HG03159 (cell line): ENCODE results near the gene DDAH2.
A peak's percentile ranks its signal among the peaks of the same experiment; 100 is the strongest.

ENCODE experiments used
- ATAC-seq: cut with Tn5 transposase; IDR thresholded peaks from one replicate; pipeline ENCODE4 v1.9.1; 2021; ENCODE audit warnings: mild to moderate bottlenecking, moderate library complexity; ENCODE audit not compliant: unreplicated experiment

The DDAH2 gene

DNA sequence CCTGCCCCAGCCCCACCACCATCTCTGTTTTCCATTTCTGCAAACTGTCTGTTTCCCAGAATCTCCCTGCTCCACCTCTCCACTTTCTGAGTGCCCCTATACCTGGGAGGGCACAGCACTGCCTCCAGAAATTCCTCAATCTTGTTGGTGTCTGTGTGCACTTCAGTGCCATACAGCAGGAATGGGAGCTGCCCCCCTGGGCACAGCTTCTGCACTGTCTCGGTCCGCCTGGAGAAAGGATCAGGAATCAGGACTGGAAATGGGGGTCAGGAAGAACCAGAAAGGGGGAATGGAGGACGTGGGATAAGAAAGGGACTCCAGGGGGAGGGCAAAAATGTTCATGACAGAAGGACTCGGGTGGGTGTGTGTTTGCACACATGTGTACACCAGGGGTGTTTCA, 4.6 kb upstream of the DDAH2 start:
- ATAC-seq = no peak

DNA sequence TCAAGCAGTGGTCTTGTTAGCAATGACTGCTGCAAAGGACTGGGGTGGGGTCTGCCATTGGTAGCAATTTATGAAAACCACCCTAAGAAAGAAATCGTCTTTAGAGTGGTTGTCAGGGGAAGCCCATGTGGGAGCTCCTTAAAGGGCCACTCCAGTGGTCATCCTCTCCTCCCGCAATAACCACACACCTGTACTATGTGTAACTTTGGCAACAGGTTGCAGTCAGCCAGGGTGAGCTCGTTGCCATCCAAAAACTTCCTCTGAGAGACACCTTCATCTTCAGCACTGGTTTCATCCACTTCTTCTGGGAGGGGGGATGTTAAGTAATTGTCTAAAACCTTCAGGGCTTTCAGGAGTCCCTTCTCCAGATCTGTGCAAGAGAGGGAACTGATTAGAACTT, 2.9 kb upstream of the DDAH2 start:
- ATAC-seq = no peak

DNA sequence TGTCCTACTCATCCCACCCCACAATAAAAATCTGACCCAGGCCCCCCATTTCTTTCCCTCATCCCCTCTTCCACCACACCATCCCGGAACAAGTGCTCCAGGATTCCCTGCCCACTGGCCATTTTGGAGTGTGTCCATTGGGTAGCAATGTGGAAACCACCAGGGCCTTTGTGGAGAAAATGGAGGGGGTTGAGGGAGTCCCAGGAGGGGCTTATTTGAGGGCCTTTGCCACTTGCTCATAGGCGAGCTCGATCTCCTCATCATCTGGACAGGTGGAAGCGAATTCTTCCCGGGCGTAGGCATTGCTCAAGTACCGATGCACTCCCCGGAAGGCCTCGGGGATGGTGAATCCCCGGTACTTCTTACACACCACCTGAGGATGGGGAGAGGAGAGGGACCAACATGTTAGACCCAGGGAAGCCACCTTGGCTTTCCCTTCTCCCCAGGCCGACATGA, 1.6 kb upstream of the DDAH2 start:
- no peak for ATAC-seq

DNA sequence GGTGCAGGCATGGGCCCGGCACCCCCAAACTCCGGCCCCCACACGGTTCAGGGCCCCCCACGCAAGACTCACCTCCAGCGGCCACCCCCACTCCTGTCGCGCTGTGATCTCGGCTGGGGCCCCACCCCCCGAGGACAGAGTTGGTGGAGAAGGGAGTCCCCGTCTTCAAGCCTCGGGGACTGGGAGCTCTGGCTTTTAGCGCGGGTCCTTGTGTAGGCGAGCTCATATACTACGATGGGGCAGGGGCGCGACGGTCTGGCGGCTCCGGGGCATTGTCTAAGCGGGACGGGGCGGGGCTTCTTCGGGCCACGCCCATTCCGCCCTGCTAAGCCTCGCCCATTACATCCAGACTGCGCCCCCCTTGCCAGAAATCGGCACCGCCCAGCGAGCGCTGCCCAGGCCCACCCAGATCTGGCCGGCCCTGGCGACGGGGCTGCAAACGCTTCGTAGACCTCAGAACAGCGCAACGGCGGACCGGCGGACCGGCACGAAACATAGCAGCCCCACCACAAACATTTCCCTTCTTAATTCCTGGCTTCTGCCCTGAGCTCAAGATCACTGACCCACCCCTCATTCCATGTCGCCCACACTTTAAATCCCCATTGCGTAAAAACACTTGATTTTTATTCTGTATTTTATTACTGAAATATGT, 1.0 kb upstream of the DDAH2 start:
- peak; percentile 30 for ATAC-seq

DNA sequence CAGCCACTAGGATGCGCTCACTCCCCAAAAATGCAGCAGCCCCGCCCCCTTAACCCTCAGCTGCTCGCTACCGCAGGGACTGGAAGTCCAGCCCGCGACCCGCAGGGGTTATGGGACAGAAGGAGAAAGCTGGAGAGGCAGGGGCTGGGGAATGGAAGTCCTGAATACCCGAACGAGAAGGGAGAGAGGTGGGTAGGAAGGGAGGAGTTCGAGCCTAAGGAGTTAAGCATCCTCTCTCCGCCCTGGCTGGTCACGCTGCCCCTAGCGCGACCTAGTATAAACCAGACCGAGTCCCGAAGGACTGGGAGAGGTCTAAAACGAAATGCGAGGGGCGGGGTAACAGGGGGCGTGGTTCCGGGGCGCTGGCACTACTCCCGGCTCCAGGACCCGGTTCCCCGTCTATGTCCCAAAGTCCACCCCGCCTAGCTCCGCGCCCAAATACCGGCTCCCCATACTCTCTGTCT, 448 bp upstream of the DDAH2 start:
- peak; percentile 41 for ATAC-seq

DNA sequence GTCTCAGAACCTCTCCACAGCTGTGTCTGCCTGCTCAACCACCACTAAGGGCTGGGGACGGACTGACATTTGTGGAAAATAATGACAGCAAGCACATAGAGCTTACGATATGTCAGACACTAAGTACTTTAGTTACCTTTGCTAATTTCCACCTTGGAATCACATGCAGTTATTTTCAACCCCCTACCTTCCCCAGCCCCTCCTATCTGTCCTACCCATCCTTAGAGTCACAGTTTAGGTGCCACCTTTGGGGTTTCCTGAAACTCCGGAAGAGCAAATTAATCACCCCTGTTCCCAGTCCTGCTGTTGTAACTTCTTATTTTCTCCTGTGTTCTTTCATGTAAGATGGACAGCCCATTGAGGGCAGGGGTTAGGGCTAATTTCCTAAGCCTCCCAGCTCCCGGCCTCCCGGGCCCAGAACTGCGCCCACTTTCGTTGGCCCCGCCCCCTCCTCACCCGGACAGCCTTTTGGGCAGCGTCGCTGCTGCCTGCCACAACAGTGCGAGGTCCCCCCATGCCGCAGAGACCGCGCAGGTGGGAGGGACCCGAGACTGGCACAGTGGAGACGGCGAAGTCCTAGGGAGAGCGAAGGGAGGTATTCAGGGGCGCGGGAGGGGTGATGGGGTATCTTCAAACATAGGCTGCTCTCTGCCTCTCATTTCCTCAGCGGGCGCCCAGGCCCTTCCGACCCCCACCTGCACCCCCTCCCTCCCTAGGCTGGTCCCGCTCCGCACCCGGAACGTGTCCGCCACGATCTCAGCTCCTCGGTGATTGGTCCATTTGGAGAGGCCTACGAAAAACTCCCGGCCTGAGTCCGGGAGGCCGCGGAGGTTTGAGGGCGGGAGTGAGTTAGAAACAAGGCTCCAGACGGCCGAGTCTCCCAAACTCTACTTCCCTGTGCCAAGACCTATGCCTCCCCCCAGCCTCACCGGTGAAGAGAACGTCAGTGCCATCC, 1.1 kb downstream of the DDAH2 start:
- no peak for ATAC-seq

DNA sequence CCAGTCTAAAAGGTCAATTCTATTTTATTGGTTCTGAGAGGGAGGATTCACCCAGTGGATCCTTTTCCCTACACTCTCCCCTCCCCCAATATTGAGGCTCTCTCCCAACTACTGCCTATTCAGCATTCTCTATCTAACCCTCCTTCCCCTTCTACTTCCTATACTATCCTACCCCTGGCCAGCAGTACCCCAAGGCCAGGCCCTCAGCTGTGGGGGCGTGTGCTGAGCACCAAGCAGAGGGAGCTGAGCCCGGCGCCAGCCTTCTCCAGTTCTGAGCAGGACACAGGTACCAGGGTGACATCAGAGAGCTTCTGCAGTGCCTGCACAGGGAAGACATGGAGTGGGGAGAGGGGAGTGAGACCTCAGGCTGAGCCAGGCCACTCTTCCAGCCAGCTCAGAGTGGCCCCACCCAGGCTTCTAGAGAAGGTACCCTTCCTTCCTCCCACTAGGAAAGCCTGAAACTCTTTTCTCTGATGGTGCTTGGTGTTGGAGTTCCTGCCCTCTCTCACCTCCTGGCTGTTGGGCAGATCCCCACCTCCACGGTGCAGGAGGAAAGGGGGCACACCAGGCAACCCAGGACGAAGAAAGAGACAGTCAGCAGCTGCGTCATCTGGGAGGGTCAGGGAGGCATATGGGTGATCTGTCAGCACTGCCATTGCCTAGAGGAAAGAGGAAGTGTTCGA, 1.9 kb downstream of the DDAH2 start:
- peak; percentile 52 for ATAC-seq

DNA sequence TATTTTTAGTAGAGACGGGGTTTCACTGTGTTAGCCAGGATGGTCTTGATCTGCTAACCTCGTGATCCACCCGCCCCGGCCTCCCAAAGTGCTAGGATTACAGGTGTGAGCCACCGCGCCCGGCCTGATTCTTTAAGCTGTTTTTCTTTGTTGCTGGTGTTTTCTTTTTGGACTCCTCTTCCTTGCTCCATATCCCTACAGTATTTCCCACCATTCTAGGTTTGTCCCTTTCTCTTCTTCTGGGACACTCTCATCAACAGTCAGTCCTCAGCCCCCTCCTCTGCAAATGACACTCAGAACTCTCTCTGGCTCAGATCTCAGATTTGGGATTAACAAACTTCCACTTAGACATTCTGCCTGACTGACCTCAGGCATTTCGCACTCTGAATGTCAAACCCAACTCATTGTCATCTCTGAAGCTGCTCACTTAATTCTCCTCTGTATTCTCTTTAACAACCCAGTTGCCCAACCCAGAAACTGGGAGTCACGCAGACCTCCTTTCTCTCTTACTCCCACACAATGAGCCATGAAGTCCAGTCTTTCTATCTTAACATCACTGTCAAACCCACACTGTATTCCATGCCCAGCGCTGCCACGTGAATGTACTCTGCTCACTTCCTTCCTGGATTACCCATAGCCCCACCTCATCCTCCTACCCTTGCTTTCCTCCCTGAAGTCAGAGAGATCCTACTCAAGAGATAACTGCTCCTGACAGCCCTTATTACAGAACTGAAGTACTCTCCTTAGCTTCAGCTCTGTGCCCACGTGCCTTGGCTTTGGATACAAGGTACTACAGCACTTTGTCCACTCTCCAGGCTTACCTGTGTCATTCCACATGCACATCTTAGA, 3.4 kb downstream of the DDAH2 start:
- no peak for ATAC-seq

DNA sequence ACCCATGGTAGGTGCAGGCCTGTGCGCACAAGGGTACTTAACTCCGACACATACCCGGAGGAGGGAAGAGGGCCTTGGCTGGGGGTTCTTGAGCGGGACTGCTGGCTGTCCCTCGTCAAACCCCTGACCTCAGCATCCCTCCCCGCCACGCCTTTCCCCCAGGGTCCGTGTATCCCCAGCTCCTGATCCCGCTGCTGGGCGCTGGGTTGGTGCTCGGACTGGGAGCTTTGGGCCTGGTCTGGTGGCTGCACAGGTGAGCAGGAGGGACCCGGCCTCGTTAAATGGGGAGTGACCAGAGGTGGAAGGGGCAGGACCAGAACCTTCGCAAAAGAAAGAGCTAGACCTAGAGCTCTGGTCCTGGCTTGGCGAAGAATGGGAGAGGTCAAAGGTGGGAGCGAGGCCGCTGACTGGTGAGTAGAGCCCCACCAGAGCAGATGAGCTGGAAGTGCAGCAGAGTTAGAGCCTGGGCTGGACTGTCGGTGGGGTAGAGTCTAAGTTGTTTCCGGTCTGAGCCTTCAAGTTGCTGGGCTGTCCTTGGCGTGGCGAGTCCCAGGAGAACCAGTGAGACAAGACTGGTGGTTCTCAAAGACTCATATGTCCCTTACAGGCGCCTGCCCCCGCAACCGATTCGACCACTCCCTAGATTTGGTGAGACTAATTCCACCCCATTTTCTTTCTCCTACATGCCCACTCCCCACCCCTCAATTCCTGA, 5.0 kb downstream of the DDAH2 start:
- ATAC-seq = no peak

DNA sequence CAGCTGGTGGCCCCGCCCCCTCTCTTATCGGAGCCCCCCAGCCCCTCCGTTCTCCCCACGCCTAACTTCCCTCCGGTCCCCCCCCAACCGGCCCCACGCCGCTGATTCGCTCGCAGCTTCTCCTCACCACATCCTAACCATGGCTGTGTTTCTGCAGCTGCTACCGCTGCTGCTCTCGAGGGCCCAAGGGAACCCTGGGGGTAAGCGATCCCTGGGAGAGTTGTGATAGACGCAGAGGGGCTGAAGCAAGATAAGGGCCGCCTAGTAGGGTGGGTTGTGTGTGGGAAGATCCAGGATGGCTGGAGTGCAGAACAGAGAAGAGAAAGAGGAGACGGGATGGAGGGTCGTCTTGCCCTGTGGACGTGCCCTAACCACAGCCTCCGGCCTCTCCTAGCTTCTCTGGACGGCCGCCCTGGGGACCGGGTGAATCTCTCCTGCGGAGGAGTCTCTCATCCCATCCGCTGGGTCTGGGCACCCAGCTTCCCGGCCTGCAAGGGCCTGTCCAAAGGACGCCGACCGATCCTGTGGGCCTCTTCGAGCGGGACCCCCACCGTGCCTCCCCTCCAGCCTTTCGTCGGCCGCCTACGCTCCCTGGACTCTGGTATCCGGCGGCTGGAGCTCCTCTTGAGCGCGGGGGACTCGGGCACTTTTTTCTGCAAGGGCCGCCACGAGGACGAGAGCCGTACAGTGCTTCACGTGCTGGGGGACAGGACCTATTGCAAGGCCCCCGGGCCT, 5.7 kb downstream of the DDAH2 start, which contains the start of gene MPIG6B:
Gene MPIG6B, plus strand, starts transcription at position 129 of the 735 bp plus-strand sequence. Its CDS starts 11 bp downstream, at position 140.
- ATAC-seq = no peak

DNA sequence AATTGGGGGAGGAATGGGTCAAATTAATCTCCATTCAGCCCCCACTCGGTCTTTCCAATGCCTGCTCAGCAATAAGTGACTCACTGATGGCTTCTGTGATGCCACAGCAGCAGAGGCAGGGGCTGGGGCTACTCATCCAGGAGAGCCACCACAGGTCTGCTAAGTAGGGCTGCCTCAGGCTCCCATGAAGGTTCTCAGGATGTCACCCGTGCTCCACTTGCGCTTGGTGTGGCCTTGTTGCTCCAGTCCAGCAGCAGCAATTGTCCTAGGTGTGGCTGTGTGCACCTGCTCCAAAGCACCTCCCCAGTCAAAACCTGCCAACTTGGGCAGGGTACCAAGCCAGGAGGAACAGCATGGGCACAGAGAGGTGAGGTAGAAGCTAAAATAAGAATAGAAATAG, 6.9 kb downstream of the DDAH2 start:
- no peak for ATAC-seq

DNA sequence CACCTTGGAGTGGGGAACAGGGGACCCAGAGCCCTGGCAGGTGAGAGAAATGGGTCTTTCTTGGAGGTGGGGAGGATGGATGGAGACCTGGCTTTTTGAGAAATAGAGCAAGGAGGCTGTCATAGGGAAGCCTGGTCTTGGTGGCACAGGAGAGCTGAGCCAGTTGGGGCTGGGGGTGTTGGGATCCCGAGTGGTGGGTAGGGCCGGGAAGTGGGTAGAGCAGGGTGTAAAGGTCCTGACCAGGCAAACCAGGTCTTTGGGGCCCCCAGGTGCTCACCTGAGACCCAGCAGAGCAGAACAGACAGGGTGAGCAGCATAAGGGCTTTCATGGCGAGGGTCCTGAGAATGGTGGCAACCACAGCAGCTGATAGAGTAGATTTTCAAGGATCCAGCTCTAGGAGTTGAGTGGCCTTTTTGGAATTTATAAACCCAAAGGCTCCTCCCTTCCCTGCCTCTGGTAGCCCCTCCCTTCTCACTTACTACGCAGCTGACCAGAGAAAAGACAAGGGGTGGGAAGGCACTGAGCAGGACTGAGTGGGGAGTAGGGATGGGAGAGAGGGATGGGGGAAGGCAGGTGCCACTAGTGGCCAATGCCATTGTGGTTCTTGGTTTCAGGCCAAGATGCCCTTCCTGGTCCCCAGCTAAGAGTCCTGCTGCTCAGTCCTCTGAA, 7.6 kb downstream of the DDAH2 start, which contains the start of gene LY6G6C:
Gene LY6G6C, minus strand, starts transcription at position 396 of the 670 bp plus-strand sequence. Its CDS starts 67 bp downstream, at position 329.
- ATAC-seq = no peak

DNA sequence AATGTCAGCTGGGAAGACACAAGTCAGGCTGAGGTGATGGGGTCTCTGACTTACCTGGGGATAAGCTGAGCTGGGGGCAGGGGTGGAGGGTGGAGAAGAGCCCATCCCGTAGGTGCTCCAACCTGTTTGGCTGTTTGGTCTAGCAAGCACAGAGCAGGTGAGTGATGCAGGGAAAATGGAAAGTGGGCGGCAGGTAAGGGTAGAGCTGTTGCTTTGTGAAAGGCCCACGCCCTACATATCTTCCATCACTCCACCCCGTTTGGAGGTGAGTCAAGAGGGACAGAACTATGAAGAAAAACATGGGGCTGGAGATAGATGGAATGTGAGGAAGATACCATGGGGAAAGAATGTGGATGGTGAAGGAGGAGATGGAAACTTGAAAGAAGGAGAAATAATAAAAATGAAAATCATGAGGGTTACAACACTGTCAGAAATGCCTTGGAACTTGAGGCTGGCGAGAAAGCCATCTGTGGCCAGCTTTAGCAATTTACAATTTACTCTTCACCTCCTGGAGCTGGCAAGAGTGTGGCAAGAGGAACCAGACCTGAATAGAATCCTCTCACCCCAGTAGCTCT, 8.8 kb downstream of the DDAH2 start:
- no peak for ATAC-seq

DNA sequence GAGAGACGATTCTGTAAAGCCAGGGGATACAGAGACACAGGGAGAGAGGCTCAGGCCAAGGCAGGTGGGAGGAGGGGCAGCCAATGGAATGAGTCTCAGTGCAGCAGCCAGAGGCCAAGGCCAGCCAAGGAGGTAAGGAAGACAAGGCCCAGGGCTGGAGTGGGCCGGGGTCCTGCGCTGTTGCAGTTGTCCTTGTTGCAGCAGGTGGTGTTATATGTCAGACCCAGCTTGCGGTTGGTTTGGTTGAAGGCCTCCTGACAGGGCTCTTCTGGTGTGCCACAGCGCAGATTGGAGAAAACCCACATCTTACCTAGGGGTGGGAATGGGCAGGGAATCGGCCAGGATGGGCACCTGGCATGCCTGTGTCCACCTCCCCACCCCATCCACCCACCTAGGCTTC, 10.1 kb downstream of the DDAH2 start:
- ATAC-seq = no peak

DNA sequence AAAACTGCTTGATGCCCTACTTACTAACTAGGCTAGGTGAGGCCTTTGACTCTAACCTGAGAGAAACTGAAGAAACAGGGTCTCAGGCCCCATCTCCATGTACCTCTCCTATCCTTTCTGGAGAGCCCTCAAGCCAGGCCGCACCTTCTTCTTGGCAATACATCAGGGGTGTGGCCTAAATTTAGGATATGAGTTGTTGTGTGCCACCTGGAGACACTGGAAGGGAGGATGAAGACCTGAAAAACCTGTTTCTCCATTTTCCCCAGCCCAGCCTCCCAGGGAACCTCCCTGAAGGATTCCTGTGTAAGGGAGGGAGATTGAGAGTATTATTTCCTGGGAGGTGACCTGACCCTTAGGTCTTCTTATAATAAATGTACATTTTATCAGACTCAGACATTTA, 10.8 kb downstream of the DDAH2 start:
- no peak for ATAC-seq

DNA sequence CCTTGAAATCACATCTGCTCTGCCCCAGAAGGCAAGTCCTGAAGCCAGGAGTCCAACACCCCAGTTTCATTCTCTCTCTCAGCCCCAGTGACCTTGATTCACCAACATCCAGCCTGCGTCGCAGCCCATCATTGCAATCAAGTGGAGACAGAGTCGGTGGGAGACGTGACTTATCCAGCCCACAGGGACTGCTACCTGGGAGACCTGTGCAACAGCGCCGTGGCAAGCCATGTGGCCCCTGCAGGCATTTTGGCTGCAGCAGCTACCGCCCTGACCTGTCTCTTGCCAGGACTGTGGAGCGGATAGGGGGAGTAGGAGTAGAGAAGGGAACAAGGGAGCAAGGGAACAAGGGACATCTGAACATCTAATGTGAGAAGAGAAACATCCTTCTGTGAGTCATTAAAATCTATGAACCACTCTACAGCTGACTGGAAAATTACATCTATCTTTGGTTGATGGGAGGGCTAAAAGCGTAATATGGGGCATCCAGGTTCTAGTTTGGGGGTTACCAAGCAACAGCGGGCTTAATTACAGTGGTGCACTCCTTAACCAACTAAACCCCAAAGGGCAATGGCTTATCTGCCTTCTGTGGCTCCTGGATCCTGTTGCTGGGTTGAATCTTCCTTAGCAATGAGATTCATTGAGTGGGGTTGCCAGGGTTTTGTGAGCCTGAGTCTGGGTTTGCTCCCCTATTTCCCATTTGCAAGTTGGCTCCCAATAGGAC, 11.4 kb downstream of the DDAH2 start:
- ATAC-seq = no peak
